HepG2 (cell line): ENCODE results near the gene SLC1A5. TPM values are rescaled to one million over a fixed set of nuclear protein-coding genes. Genes with fewer than 3 reads are reported as not detected.

Experiments
- AHDC1 ChIP-seq: sonication (generic); formaldehyde crosslinking; IDR thresholded peaks from 2 replicates; pipeline ENCODE4 v1.5.1; 2020; ENCODE audit warnings: mild to moderate bottlenecking, missing genetic modification reagents, borderline replicate concordance
- BHLHE40 ChIP-seq: IDR thresholded peaks from 2 replicates; pipeline ENCODE4 v1.6.1; 2011; ENCODE audit warnings: low read length, improper control_type of control experiment
- ELF4 ChIP-seq: sonication (generic); formaldehyde crosslinking; IDR thresholded peaks from 2 replicates; pipeline ENCODE4 v1.5.0; 2020; ENCODE audit warnings: missing genetic modification reagents, mild to moderate bottlenecking, moderate library complexity, borderline replicate concordance
- ERF ChIP-seq: IDR thresholded peaks from 2 replicates; pipeline ENCODE4 v1.6.1; 2018; ENCODE audit warnings: missing biosample characterization, missing genetic modification reagents
- HNF4A ChIP-seq: sonication (generic); formaldehyde crosslinking; IDR thresholded peaks from 2 replicates; pipeline ENCODE4 v1.4.0; 2020; ENCODE audit warnings: missing genetic modification reagents
- LCORL ChIP-seq, 2 experiments: fragments of 450-650 bp in 1 of 2; sonication (generic) in 1 of 2; formaldehyde crosslinking in 1 of 2; IDR thresholded peaks; 2 replicates each; pipeline versions ENCODE4 v1.5.0 to v1.6.1; 2017 to 2020; ENCODE audit warnings: antibody characterized with exemption in 1 of 2, missing genetic modification reagents in 1 of 2
- PHF5A ChIP-seq: IDR thresholded peaks from one replicate; pipeline ENCODE4 v1.6.1; 2018; ENCODE audit warnings: low read depth, missing genetic modification reagents; ENCODE audit not compliant: unreplicated experiment
- POLR2A ChIP-seq, 2 experiments: IDR thresholded peaks; 2 replicates each; pipeline ENCODE4 v1.6.1; 2011; ENCODE audit warnings: low read depth in 2 of 2, low read length in 2 of 2, mild to moderate bottlenecking in 1 of 2, moderate library complexity in 1 of 2; ENCODE audit not compliant: insufficient read depth in 1 of 2
- REL ChIP-seq: sonication (generic); formaldehyde crosslinking; conservative IDR thresholded peaks from 2 replicates; pipeline ENCODE4 v1.8.0; 2022; ENCODE audit warnings: mild to moderate bottlenecking, missing genetic modification reagents, moderate library complexity
- RORA ChIP-seq: sonication (generic); formaldehyde crosslinking; IDR thresholded peaks from 2 replicates; pipeline ENCODE4 v1.5.0; 2020; ENCODE audit warnings: mild to moderate bottlenecking, missing genetic modification reagents, moderate library complexity
- SETDB1 ChIP-seq: sonication (generic); formaldehyde crosslinking; IDR thresholded peaks from 2 replicates; pipeline ENCODE4 v1.5.1; 2020; ENCODE audit warnings: missing genetic modification reagents, mild to moderate bottlenecking, borderline replicate concordance
- SRSF4 ChIP-seq: fragments of 200-400 bp; formaldehyde crosslinking; IDR thresholded peaks from one replicate; pipeline ENCODE4 v1.6.1; 2018; ENCODE audit warnings: mild to moderate bottlenecking, low read depth, low read length, moderate library complexity; ENCODE audit not compliant: poor library complexity, severe bottlenecking
- TEAD3 ChIP-seq: optimal IDR thresholded peaks from 2 replicates; pipeline ENCODE3; 2016; ENCODE audit warnings: borderline replicate concordance
- TOPORS ChIP-seq: sonication (generic); formaldehyde crosslinking; IDR thresholded peaks from 2 replicates; pipeline ENCODE4 v1.8.0; 2023; ENCODE audit warnings: mild to moderate bottlenecking, missing genetic modification reagents
- ZEB1 ChIP-seq: IDR thresholded peaks from 2 replicates; pipeline ENCODE4 v1.6.1; 2012; ENCODE audit warnings: mild to moderate bottlenecking, low read depth, inconsistent platforms; ENCODE audit not compliant: insufficient replicate concordance
- ZFP82 ChIP-seq: sonication (generic); formaldehyde crosslinking; IDR thresholded peaks from 2 replicates; pipeline ENCODE4 v1.5.1; 2020; ENCODE audit warnings: mild to moderate bottlenecking, missing genetic modification reagents, borderline replicate concordance
- ZNF614 ChIP-seq: IDR thresholded peaks from 2 replicates; pipeline ENCODE4 v1.6.1; 2018; ENCODE audit warnings: missing biosample characterization, missing genetic modification reagents, inconsistent platforms, borderline replicate concordance
- ZNF644 ChIP-seq: IDR thresholded peaks from 2 replicates; pipeline ENCODE4 v1.6.1; 2016; ENCODE audit warnings: low read depth
- ZSCAN30 ChIP-seq: sonication (generic); formaldehyde crosslinking; IDR thresholded peaks from 2 replicates; pipeline ENCODE4 v1.5.0; 2020; ENCODE audit warnings: mild to moderate bottlenecking, missing genetic modification reagents
- polyA plus RNA-seq, 8 experiments: library from polyadenylated mRNA; depleted of rRNA in 3 of 8; stranded (reverse) in 7 of 8; unstranded in 1 of 8; fragments of >200 nt; fragmentation: Illumina TruSeq in 4 of 8; extraction: Trizol in 4 of 8; gene quantifications; 2 replicates each; pipeline versions ENCODE4 v1.2.1 to v1.2.3, GENCODE V29; 2011 to 2016; ENCODE audit warnings: low read depth in 4 of 8, missing spikeins in 1 of 8, mixed read lengths in 1 of 8; ENCODE audit not compliant: insufficient read depth in 1 of 8
- total RNA-seq, 5 experiments: library from RNA; depleted of rRNA; stranded (reverse); fragments of >200 nt; fragmentation: Illumina TruSeq; extraction: Trizol; gene quantifications; 2 replicates each; pipeline ENCODE4 v1.2.3, GENCODE V29; 2016; ENCODE audit warnings: low read depth in 1 of 5
- TF ChIP-seq, protein P1 (sequence below): sonication (generic); formaldehyde crosslinking; IDR thresholded peaks from 2 replicates; pipeline ENCODE4 v1.9.0; 2021; ENCODE audit warnings: missing genetic modification reagents, mild to moderate bottlenecking, borderline replicate concordance
- TF ChIP-seq, protein P2 (sequence below): IDR thresholded peaks from 2 replicates; pipeline ENCODE4 v1.6.1; 2018; ENCODE audit warnings: missing genetic modification reagents, mild to moderate bottlenecking, missing compliant biosample characterization

The SLC1A5 gene
- total and polyA plus RNA-seq, 2 of the 13 experiments (the other 11 are each of a cell fraction or from before 2014, with no cell fraction given) = 120 to 159 TPM

GRCh38 chr19:46803555-46803954, 15.2 kb upstream of the SLC1A5 start (continued):
- TF ChIP-seq LCORL (IDR thresholded peaks at IDR 0.05) (no peak), LCORL (CRISPR knock-in tag; IDR thresholded peaks at IDR 0.05) (peak; percentile 66; the same call in 1 of the 2 replicates), PHF5A (CRISPR knock-in tag) (no peak), ZEB1 (no peak), TOPORS (CRISPR knock-in tag) (no peak), ZNF644 (CRISPR knock-in tag) (no peak), REL (CRISPR knock-in tag) (no peak), ZSCAN30 (CRISPR knock-in tag) (no peak), TEAD3 (CRISPR knock-in tag) (no peak), ELF4 (CRISPR knock-in tag) (no peak), ZNF614 (CRISPR knock-in tag) (no peak), AHDC1 (CRISPR knock-in tag) (no peak), SETDB1 (CRISPR knock-in tag) (no peak), BHLHE40 (no peak), SRSF4 (no peak), HNF4A (CRISPR knock-in tag) (peak; percentile 42; the same call in 1 of the 2 replicates), RORA (CRISPR knock-in tag) (no peak), POLR2A (IDR thresholded peaks at IDR 0.05; ENCODE audit: insufficient read depth in 1 of 2, low read depth in 2 of 2, low read length in 2 of 2) (no peak), ZFP82 (CRISPR knock-in tag) (no peak), ERF (CRISPR knock-in tag) (no peak)
- TF ChIP-seq, protein P1, sequence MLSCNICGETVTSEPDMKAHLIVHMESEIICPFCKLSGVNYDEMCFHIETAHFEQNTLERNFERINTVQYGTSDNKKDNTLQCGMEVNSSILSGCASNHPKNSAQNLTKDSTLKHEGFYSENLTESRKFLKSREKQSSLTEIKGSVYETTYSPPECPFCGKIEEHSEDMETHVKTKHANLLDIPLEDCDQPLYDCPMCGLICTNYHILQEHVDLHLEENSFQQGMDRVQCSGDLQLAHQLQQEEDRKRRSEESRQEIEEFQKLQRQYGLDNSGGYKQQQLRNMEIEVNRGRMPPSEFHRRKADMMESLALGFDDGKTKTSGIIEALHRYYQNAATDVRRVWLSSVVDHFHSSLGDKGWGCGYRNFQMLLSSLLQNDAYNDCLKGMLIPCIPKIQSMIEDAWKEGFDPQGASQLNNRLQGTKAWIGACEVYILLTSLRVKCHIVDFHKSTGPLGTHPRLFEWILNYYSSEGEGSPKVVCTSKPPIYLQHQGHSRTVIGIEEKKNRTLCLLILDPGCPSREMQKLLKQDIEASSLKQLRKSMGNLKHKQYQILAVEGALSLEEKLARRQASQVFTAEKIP (CRISPR knock-in tag) = no peak
- TF ChIP-seq, protein P2, sequence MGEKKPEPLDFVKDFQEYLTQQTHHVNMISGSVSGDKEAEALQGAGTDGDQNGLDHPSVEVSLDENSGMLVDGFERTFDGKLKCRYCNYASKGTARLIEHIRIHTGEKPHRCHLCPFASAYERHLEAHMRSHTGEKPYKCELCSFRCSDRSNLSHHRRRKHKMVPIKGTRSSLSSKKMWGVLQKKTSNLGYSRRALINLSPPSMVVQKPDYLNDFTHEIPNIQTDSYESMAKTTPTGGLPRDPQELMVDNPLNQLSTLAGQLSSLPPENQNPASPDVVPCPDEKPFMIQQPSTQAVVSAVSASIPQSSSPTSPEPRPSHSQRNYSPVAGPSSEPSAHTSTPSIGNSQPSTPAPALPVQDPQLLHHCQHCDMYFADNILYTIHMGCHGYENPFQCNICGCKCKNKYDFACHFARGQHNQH (CRISPR knock-in tag) = no peak
